ENCODE measurements around the gene SLC3A2.
"Not testable (repeated sequence)": the region's sequence is repeated elsewhere in the genome, so short reads cannot be mapped to it uniquely, and the experiment has no call there.

Gene SLC3A2

GRCh38 chr11:62880803-62881578 lies at the start of gene SLC3A2:
SLC3A2 (plus strand) TSS chr11:62880896; CDS start chr11:62881024, 128 bp downstream.
- DNase-seq (ENCODE audit: low read depth, low spot score) = peak; percentile 98

GRCh38 chr11:62830904-62831519 lies 49.7 kb upstream of the SLC3A2 start:
- DNase-seq (ENCODE audit: low read depth, low spot score) = no peak

- peak; percentile 99 for DNase-seq (ENCODE audit: low read depth, low spot score)
These were observed 49.0 kb upstream of the SLC3A2 start, which contains the start of gene STX5 for GRCh38 chr11:62831520-62832335. STX5 (minus strand) TSS chr11:62832051; CDS start chr11:62831243, 808 bp downstream.

- DNase-seq (ENCODE audit: low read depth, low spot score) = no peak
These were observed 48.1 kb upstream of the SLC3A2 start, which contains the start of gene TEX54 for GRCh38 chr11:62832336-62833234. TEX54 (minus strand) TSS chr11:62832841.

GRCh38 chr11:62835336-62835735 lies 45.4 kb upstream of the SLC3A2 start:
- no peak for DNase-seq (ENCODE audit: low read depth, low spot score)

- DNase-seq (ENCODE audit: low read depth, low spot score) = peak; percentile 93
These were observed 41.4 kb upstream of the SLC3A2 start, which contains the start of gene WDR74 for GRCh38 chr11:62839050-62839945. WDR74 (minus strand) TSS chr11:62839590; CDS start chr11:62839570, 20 bp downstream.

GRCh38 chr11:62840721-62841360 lies 39.9 kb upstream of the SLC3A2 start:
- peak; percentile 91 for DNase-seq (ENCODE audit: low read depth, low spot score)

- DNase-seq (ENCODE audit: low read depth, low spot score) = peak; percentile 98
These were observed 39.1 kb upstream of the SLC3A2 start for GRCh38 chr11:62841361-62842170.

- DNase-seq (ENCODE audit: low read depth, low spot score) = no peak
These were observed 38.4 kb upstream of the SLC3A2 start for GRCh38 chr11:62842171-62842741.

- DNase-seq (ENCODE audit: low read depth, low spot score) = not testable (repeated sequence)
These were observed 37.8 kb upstream of the SLC3A2 start for GRCh38 chr11:62842891-62843290.

GRCh38 chr11:62843466-62843865 lies 37.2 kb upstream of the SLC3A2 start:
- no peak for DNase-seq (ENCODE audit: low read depth, low spot score)

GRCh38 chr11:62844154-62844553 lies 36.5 kb upstream of the SLC3A2 start:
- no peak for DNase-seq (ENCODE audit: low read depth, low spot score)

- no peak for DNase-seq (ENCODE audit: low read depth, low spot score)
These were observed 34.5 kb upstream of the SLC3A2 start for GRCh38 chr11:62846177-62846576.

- peak; percentile 31 for DNase-seq (ENCODE audit: low read depth, low spot score)
These were observed 32.9 kb upstream of the SLC3A2 start for GRCh38 chr11:62847767-62848314.

- DNase-seq (ENCODE audit: low read depth, low spot score) = peak; percentile 89
These were observed 29.5 kb upstream of the SLC3A2 start for GRCh38 chr11:62850911-62851806.

GRCh38 chr11:62851807-62852522 lies 28.7 kb upstream of the SLC3A2 start:
- DNase-seq (ENCODE audit: low read depth, low spot score) = no peak

All from ELF-1 (cell line).